Putamen (tissue), 1 donor: ENCODE data around the gene TRAF7.
"Not testable (repeated sequence)": the region's sequence is repeated elsewhere in the genome, so short reads cannot be mapped to it uniquely, and the experiment has no call there.

ENCODE experiments used
- DNase-seq: peaks from one replicate; pipeline ENCODE4 v3.0.0-alpha.2; 2016; ENCODE audit warnings: low spot score

TRAF7 gene

GRCh38 chr16:2122429-2122828 is 33.2 kb upstream of the TRAF7 start:
- no peak for DNase-seq

- not testable (repeated sequence) for DNase-seq
Measured at GRCh38 chr16:2122934-2123683, 32.5 kb upstream of the TRAF7 start.

DNA sequence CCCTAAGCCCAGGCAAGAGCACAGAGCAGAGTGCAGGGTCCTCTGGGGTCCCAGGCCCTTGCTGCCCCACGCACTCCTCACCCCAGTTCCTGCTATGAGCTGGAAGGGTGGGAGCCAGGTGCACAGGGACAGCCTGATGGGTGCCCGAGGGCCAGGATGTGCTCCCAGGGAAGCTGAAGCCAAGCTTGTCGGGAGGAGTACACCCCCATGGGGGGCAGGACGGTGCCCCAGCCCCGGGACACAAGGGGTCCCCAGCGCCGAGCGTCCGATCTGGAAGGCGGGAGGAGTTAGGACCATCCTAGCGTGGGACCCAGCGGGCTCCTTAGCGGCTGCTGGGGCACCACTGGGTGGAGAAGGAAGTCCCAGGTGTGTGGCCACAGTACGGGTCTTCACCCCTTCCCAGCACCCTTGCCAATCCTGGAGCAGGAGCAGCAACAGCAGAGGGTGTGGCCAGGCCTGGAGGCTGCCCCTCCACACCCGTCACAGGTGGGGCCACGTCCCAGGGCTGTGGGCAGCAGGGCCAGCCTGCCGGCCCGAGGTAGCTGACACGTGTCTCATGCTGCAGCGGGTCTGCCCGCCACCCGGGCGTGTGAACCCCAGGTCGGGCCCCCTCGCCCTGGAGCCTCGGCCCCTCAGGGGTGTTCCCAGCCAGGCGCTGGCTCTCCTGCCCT is 31.7 kb upstream of the TRAF7 start:
- not testable (repeated sequence) for DNase-seq

DNA sequence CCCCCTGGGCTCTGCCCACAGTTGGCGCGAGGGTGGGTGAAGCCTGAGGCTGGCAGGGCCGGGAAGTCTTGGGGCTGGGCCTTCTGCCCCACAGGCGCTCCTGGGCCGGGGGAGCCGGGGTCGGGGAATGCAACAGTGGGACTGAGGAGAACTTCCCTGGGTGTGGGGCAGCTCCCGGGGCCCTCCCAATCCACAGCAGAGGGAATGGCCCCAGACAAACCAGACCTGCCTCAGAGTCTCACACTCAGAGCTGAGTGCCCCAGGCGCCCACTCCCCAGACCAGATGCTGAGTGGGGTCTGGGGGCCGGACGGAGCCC is 31.2 kb upstream of the TRAF7 start:
- DNase-seq = not testable (repeated sequence)

- not testable (repeated sequence) for DNase-seq
Measured at GRCh38 chr16:2124694-2125444, 30.7 kb upstream of the TRAF7 start.

- not testable (repeated sequence) for DNase-seq
Measured at GRCh38 chr16:2125609-2126008, 30.0 kb upstream of the TRAF7 start.

GRCh38 chr16:2126161-2126743 is 29.3 kb upstream of the TRAF7 start:
- peak; percentile 68 for DNase-seq

GRCh38 chr16:2126928-2127556 is 28.5 kb upstream of the TRAF7 start:
- not testable (repeated sequence) for DNase-seq

- not testable (repeated sequence) for DNase-seq
Measured at GRCh38 chr16:2127630-2128280, 27.8 kb upstream of the TRAF7 start.

DNA sequence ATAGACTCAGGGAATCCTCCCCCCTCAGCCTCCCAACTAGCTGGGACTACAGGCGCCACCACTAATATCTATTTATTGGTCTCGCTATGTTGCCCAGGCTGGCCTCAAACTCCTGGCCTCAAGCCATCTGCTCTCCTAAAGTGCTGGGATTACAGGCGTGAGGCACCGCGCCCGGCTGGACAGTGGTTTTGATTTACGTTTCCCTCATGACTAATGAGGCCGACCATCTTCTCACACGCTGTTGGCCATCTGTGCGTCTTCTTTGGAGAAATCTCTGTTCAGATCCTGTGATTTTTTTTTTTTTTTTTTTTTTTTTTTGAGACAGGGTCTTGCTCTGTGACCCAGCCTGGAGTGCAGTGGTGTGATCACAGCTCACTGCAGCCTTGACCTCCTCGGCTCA is 26.3 kb upstream of the TRAF7 start:
- DNase-seq = not testable (repeated sequence)

- not testable (repeated sequence) for DNase-seq
Measured at GRCh38 chr16:2129890-2130447, 25.6 kb upstream of the TRAF7 start.

- not testable (repeated sequence) for DNase-seq
Measured at GRCh38 chr16:2133797-2134196, 21.8 kb upstream of the TRAF7 start.

DNA sequence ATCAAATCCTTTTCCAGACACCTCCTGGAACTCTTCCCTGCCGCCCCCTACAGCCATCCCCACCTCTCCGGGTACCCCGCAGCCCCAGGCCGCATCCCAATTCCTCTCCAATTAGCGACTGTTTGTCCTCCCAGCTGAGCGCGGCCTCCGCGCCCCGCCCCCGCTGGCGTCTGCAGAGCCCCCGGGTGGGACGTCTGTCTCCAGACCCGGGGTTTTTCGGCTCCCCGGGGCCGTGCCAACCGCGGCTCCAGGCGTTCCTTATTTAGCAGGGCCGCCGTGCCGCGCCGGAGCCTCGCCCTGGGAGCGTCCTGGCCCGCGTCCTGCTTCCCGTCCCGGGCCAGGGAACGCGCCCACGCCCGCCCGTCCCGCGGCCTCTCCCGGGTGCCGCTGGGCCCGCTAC is 20.5 kb upstream of the TRAF7 start:
- not testable (repeated sequence) for DNase-seq

DNA sequence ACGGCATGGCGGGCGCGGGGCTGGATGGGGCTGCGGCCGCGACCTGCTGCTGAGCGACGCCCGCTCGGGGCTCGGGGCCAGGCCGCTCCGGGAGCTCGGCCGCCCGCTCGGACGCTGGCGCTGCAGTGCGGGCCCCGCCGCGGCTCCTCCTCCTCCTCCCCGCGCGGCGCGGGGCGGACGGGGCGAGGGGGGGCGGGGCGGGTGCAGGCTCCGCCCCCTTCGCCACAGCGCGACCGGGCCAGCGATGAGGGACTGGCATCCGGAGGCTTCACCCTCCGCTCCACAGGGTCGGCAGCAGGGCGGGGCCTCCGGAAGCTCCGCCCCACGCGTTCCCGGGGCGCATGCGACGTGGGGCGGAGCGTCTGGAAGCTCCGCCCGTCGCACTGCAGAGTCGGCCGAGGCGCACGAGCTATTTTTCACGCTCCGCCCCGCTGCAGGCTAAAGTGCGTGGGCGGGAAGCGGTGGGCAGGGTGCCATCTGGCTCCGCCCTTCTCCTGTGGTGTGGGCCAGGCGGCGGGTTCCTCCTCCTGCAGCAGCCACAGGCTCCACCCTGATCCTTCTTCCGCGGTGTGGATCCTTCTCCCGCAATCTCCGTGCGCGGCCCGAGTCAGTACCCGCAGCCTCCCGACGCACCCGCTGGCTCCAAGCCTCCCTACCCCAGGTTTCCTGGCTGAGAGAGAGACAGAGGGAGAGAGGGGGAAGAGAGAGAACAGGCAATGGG is 19.7 kb upstream of the TRAF7 start, which contains the start of gene PKD1:
TSS of gene PKD1 (minus strand) at position 129 of the 721 bp plus-strand sequence. CDS start 209 bp downstream, outside the sequence.
- DNase-seq = peak; percentile 88

DNA sequence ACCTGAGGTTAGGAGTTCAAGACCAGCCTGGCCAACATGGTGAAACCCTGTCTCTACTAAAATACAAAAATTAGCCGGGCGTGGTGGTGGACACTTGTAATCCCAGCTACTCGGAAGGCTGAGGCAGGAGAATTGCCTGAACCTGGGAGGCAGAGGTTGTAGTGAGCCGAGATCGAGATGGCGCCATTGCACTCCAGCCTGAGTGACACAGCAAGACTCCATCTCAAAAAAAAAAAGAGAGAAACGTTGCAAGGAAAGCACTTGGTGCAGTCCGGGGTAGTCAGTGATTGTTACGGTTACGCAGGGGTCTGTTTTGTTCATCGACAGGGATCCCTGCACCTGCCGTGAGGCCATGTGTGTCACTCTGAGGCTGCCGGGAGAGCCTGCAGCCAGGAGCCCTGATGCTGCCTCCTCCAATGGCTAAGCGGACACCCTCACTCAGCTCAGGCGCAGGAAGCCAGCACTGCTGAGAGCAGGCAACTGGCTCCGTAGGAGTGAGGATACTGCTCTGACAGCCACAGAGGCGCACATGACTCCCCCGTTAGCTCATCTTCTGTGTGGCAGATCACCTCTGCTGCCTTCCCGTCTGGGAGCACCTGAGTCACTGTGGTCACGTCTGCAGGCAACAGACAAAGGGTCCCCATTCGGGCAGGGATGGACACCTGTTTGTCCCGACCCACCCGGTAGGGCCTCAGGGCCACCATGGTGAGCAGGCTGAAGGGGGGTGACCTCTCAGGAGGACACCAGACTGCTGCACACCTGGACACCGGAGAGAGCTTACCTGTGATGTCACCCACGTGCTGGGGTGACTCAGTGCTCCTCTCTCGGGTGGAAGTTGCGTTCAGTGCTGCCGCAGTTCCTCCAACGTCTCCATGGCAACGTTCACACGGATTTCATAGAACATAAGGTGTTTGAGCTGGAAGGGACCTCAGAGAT is 12.4 kb upstream of the TRAF7 start:
- peak; percentile 86 for DNase-seq

GRCh38 chr16:2143878-2144485 is 11.6 kb upstream of the TRAF7 start:
- no peak for DNase-seq

DNA sequence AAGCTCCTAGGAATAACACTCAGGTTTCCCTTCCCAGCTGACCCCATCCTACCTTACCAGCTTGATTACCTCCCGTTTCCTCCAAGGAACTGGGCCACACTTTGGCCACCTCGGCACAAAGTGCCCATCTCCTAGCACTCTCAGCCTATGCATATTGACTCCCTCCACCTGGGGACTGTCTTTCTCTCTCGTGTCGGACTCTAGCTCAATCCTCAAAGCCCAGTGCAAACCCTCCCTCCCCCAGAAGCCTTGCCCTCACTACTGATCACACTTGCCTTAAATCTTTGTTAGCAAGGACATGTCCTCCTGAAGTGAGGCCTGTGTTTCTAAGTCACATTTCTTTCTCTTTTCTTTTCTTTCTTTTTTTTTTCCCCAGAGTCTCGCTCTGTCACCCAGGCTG is 9.7 kb upstream of the TRAF7 start:
- no peak for DNase-seq

GRCh38 chr16:2147378-2147777 is 8.2 kb upstream of the TRAF7 start:
- no peak for DNase-seq
